ENCODE results near the gene PIK3R1.

DNA sequence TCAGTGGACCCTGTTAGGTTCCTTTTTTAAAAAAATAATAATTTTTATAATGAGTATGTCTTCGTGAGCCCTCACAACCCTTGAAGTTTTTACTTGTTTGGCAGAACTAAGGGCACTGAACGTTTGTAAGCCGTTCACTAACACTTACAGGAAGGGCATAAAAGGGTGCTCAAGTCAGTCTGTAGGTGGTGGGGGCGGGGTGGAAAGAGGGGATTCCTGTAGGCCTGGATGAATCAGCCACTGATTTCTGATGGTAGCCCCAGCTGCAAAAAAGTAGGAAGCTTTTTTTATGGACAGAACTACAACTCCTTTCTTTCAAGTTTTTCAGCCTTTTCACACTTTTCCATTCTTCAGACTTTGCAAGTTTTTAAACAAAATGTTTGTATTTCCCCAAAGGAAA, 35.8 kb downstream of the PIK3R1 start:
- TF ChIP-seq, protein P1, sequence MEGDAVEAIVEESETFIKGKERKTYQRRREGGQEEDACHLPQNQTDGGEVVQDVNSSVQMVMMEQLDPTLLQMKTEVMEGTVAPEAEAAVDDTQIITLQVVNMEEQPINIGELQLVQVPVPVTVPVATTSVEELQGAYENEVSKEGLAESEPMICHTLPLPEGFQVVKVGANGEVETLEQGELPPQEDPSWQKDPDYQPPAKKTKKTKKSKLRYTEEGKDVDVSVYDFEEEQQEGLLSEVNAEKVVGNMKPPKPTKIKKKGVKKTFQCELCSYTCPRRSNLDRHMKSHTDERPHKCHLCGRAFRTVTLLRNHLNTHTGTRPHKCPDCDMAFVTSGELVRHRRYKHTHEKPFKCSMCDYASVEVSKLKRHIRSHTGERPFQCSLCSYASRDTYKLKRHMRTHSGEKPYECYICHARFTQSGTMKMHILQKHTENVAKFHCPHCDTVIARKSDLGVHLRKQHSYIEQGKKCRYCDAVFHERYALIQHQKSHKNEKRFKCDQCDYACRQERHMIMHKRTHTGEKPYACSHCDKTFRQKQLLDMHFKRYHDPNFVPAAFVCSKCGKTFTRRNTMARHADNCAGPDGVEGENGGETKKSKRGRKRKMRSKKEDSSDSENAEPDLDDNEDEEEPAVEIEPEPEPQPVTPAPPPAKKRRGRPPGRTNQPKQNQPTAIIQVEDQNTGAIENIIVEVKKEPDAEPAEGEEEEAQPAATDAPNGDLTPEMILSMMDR (IDR thresholded peaks at IDR 0.05; ENCODE audit: low read depth, low read length, missing input control), result no peak
- no peak for TF ChIP-seq RAD21 (IDR thresholded peaks at IDR 0.05)
- TF ChIP-seq, protein P2, sequence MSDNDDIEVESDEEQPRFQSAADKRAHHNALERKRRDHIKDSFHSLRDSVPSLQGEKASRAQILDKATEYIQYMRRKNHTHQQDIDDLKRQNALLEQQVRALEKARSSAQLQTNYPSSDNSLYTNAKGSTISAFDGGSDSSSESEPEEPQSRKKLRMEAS (IDR thresholded peaks at IDR 0.05), result no peak
- TF ChIP-seq JUND (IDR thresholded peaks at IDR 0.05), result no peak
- no peak for TF ChIP-seq TAF1 (conservative IDR thresholded peaks at IDR 0.05)
- TF ChIP-seq GABPA (IDR thresholded peaks at IDR 0.05 in 1 of 2, conservative IDR thresholded peaks at IDR 0.05 in 1 of 2), result no peak
- TF ChIP-seq, protein P3, sequence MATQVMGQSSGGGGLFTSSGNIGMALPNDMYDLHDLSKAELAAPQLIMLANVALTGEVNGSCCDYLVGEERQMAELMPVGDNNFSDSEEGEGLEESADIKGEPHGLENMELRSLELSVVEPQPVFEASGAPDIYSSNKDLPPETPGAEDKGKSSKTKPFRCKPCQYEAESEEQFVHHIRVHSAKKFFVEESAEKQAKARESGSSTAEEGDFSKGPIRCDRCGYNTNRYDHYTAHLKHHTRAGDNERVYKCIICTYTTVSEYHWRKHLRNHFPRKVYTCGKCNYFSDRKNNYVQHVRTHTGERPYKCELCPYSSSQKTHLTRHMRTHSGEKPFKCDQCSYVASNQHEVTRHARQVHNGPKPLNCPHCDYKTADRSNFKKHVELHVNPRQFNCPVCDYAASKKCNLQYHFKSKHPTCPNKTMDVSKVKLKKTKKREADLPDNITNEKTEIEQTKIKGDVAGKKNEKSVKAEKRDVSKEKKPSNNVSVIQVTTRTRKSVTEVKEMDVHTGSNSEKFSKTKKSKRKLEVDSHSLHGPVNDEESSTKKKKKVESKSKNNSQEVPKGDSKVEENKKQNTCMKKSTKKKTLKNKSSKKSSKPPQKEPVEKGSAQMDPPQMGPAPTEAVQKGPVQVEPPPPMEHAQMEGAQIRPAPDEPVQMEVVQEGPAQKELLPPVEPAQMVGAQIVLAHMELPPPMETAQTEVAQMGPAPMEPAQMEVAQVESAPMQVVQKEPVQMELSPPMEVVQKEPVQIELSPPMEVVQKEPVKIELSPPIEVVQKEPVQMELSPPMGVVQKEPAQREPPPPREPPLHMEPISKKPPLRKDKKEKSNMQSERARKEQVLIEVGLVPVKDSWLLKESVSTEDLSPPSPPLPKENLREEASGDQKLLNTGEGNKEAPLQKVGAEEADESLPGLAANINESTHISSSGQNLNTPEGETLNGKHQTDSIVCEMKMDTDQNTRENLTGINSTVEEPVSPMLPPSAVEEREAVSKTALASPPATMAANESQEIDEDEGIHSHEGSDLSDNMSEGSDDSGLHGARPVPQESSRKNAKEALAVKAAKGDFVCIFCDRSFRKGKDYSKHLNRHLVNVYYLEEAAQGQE (IDR thresholded peaks at IDR 0.05), result no peak
- no peak for TF ChIP-seq HNF4G (IDR thresholded peaks at IDR 0.05)
- no peak for TF ChIP-seq YY1 (IDR thresholded peaks at IDR 0.05)
